Gastrocnemius medialis (tissue), 4 donors: ENCODE data around the gene MCF2L2. TPM values are rescaled to one million over a fixed set of nuclear protein-coding genes. Genes with fewer than 3 reads are reported as not detected.

Experiments used
- ATAC-seq, 2 donors: fragments of 150-250 bp; one replicate each; pipeline ENCODE4 v1.9.1; 2016
- DNase-seq, 2 donors: peaks; one replicate each; pipeline ENCODE4 v3.0.0-alpha.2; 2019
- H3K27ac ChIP-seq, 4 donors: fragments of 200-600 bp; sonication (generic); 1 replicate in 1 of 4; 2 replicates in 3 of 4; pipeline ENCODE4 v1.5.1; 2016 to 2018; ENCODE audit warnings: mild to moderate bottlenecking in 2 of 4, moderate library complexity in 1 of 4
- H3K27me3 ChIP-seq, 3 donors: fragments of 200-600 bp; sonication (generic) in 2 of 3; 1 replicate in 1 of 3; 2 replicates in 2 of 3; pipeline versions ENCODE4 v1.5.1 to v1.6.0; 2016 to 2019; ENCODE audit warnings: mild to moderate bottlenecking in 1 of 3, moderate library complexity in 1 of 3
- H3K36me3 ChIP-seq, 2 donors: fragments of 200-600 bp; sonication (generic) in 1 of 2; one replicate each; pipeline ENCODE4 v1.5.1; 2017 to 2018
- H3K4me1 ChIP-seq, 2 donors: fragments of 200-600 bp; sonication (generic) in 1 of 2; one replicate each; pipeline ENCODE4 v1.5.1; 2016 to 2017; ENCODE audit warnings: mild to moderate bottlenecking in 2 of 2
- H3K4me3 ChIP-seq, 4 donors: fragments of 200-600 bp; sonication (generic) in 3 of 4; 1 replicate in 1 of 4; 2 replicates in 3 of 4; pipeline ENCODE4 v1.5.1; 2016 to 2019; ENCODE audit warnings: mild to moderate bottlenecking in 2 of 4
- H3K9me3 ChIP-seq, 3 donors: fragments of 200-600 bp; sonication (generic) in 2 of 3; 1 replicate in 1 of 3; 2 replicates in 2 of 3; pipeline ENCODE4 v1.5.1; 2016 to 2019
- POLR2A ChIP-seq, 2 donors: fragments of 450-650 bp; IDR thresholded peaks; one replicate each; pipeline ENCODE4 v1.6.1; 2017; ENCODE audit warnings: antibody characterized with exemption in 2 of 2, mild to moderate bottlenecking in 2 of 2, moderate library complexity in 2 of 2
- in situ Hi-C, 4 donors: fragments of 200-750 bp; cut with MboI; loops; one replicate each; pipeline versions ENCODE4 v1.15.0 to v1.8.0; 2017; ENCODE audit warnings: low sequenced_read_pairs in 4 of 4
- intact Hi-C: fragments of 100-400 bp; cut with DNase I; formaldehyde crosslinking; loops from one replicate; pipeline ENCODE4 v1.15.1; 2023; ENCODE audit warnings: low total_unique reads
- total RNA-seq, 4 donors: library from RNA; depleted of rRNA; stranded (reverse); fragments of >200 nt; gene quantifications; one replicate each; pipeline versions ENCODE4 v1.1.0 to v1.2.3, GENCODE V29; 2016
- TF ChIP-seq, protein P1 (sequence below), 5 experiments: fragments of 450-650 bp in 3 of 5; fragments of 200-600 bp in 2 of 5; sonication (generic) in 2 of 5; IDR thresholded peaks in 4 of 5; conservative IDR thresholded peaks in 1 of 5; 1 replicate in 4 of 5; 2 replicates in 1 of 5; pipeline ENCODE4 v1.5.1; 2016 to 2019; ENCODE audit warnings: antibody characterized with exemption in 5 of 5, mild to moderate bottlenecking in 3 of 5, moderate library complexity in 3 of 5

The MCF2L2 gene
- total RNA-seq, 4 donors from 2014 or later, result 0.27 to 0.61 (median 0.46) TPM

DNA sequence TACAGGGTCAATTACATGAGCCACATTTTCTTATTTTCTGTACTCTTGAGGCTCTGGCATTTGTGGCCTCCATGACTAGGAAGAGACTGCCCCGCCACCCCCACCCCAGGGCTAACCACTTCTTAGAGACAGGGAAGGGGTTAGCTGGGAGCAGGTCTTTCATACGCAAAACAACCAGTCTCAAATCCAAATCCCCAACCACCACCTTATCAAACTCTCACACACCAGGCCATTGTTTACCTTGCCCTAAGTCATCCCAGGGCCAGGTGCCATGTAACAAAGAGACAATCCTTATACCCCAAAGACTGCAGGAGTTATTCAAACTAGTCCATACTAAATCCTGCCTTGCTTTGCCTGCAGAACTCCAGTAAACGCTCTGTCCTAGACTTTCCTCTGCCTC lies 97.5 kb downstream of the MCF2L2 start:
- no peaks in the 10 kb centered on the region for H3K27me3 ChIP-seq
- H3K4me1 ChIP-seq, result no peaks in the 10 kb centered on the region
- intact Hi-C loops, result no loop called here
- TF ChIP-seq, protein P1, sequence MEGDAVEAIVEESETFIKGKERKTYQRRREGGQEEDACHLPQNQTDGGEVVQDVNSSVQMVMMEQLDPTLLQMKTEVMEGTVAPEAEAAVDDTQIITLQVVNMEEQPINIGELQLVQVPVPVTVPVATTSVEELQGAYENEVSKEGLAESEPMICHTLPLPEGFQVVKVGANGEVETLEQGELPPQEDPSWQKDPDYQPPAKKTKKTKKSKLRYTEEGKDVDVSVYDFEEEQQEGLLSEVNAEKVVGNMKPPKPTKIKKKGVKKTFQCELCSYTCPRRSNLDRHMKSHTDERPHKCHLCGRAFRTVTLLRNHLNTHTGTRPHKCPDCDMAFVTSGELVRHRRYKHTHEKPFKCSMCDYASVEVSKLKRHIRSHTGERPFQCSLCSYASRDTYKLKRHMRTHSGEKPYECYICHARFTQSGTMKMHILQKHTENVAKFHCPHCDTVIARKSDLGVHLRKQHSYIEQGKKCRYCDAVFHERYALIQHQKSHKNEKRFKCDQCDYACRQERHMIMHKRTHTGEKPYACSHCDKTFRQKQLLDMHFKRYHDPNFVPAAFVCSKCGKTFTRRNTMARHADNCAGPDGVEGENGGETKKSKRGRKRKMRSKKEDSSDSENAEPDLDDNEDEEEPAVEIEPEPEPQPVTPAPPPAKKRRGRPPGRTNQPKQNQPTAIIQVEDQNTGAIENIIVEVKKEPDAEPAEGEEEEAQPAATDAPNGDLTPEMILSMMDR (IDR thresholded peaks at IDR 0.05 in 4 of 5, conservative IDR thresholded peaks at IDR 0.05 in 1 of 5), result no peak
- TF ChIP-seq POLR2A (IDR thresholded peaks at IDR 0.05), result no peak
- DNase-seq (no peak), ATAC-seq (no peak)
- no peaks in the 10 kb centered on the region for H3K36me3 ChIP-seq
- H3K9me3 ChIP-seq, result no peaks in the 10 kb centered on the region
- no peak overlapping the region for H3K4me3 ChIP-seq
- H3K27ac ChIP-seq, result no peak overlapping the region
- in situ Hi-C loops, result no loop called here

DNA sequence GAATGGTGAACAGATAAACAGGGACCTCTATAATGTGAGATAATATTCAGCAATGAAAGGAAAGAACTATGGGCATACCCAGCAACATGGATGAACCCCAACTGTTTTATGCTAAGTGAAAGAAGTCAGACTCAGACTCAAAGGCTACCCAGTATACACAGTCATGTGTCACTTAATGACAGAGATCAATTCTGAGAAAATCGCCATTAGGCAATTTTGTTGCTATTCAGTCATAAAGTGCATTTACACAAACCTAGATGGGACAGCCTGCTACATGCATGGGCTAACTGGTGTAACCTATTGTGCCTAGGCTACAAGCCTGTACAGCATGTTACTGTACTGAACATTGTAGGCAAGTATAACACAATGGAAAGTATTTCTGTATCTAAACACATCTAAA lies 98.9 kb downstream of the MCF2L2 start:
- no peak overlapping the region for H3K4me3 ChIP-seq
- in situ Hi-C loops (no loop called here), intact Hi-C loops (no loop called here)
- H3K27ac ChIP-seq, result no peak overlapping the region
- H3K9me3 ChIP-seq, result no peaks in the 10 kb centered on the region
- H3K27me3 ChIP-seq, result no peaks in the 10 kb centered on the region
- ATAC-seq, result no peak
- TF ChIP-seq, protein P1 (IDR thresholded peaks at IDR 0.05 in 4 of 5, conservative IDR thresholded peaks at IDR 0.05 in 1 of 5), result no peak
- TF ChIP-seq POLR2A (IDR thresholded peaks at IDR 0.05), result no peak
- DNase-seq, result no peak
- no peaks in the 10 kb centered on the region for H3K36me3 ChIP-seq
- no peaks in the 10 kb centered on the region for H3K4me1 ChIP-seq

- DNase-seq, result no peak
- intact Hi-C loops, result no loop called here
- TF ChIP-seq, protein P1 (IDR thresholded peaks at IDR 0.05 in 4 of 5, conservative IDR thresholded peaks at IDR 0.05 in 1 of 5), result no peak
- no peak for TF ChIP-seq POLR2A (IDR thresholded peaks at IDR 0.05)
Measured at GRCh38 chr3:183328823-183329222, 99.6 kb downstream of the MCF2L2 start.

DNA sequence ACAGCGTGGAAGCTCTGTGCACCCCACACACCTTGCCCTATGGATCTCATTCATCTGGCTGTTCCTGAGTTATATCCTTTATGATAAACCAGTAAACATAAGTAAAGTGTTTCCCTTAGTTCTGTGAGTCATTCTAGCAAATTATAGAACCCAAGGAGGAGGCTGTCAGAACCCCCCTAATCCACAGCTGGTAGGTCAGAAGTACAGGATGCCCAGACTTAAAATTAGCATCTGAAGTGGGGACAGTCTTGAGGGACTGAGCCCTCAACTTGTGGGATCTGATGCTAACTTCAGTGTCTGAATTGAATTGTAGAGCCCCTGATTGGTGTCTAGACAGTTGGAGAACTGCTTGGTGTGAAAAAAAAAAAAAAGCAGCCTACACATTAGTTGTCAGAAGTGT lies 100.3 kb downstream of the MCF2L2 start:
- Histone ChIP-seq H3K27ac (no peak overlapping the region), H3K27me3 (no peaks in the 10 kb centered on the region), H3K36me3 (no peaks in the 10 kb centered on the region), H3K4me1 (no peaks in the 10 kb centered on the region), H3K4me3 (no peak overlapping the region), H3K9me3 (no peaks in the 10 kb centered on the region)
- in situ Hi-C loops (no loop called here), intact Hi-C loops (no loop called here)
- DNase-seq (no peak), ATAC-seq (no peak)
- TF ChIP-seq POLR2A (IDR thresholded peaks at IDR 0.05), result no peak
- TF ChIP-seq, protein P1 (IDR thresholded peaks at IDR 0.05 in 4 of 5, conservative IDR thresholded peaks at IDR 0.05 in 1 of 5), result no peak

More at GRCh38 chr3:183328823-183329222, 99.6 kb downstream of the MCF2L2 start:
- in situ Hi-C loops, result no loop called here
- H3K9me3 ChIP-seq, result no peaks in the 10 kb centered on the region
- no peak overlapping the region for H3K4me3 ChIP-seq
- ATAC-seq, result no peak
- H3K27me3 ChIP-seq, result no peaks in the 10 kb centered on the region
- H3K36me3 ChIP-seq, result no peaks in the 10 kb centered on the region
- no peaks in the 10 kb centered on the region for H3K4me1 ChIP-seq
- H3K27ac ChIP-seq, result no peak overlapping the region

- ATAC-seq, result no peak
- no peaks in the 10 kb centered on the region for H3K36me3 ChIP-seq
- intact Hi-C loops, result no loop called here
Measured at GRCh38 chr3:183327343-183327742, 101.1 kb downstream of the MCF2L2 start.

More at GRCh38 chr3:183327343-183327742, 101.1 kb downstream of the MCF2L2 start:
- DNase-seq, result no peak
- in situ Hi-C loops, result no loop called here
- no peaks in the 10 kb centered on the region for H3K27me3 ChIP-seq
- no peaks in the 10 kb centered on the region for H3K9me3 ChIP-seq
- H3K4me1 ChIP-seq, result no peaks in the 10 kb centered on the region
- H3K4me3 ChIP-seq, result no peak overlapping the region
- H3K27ac ChIP-seq, result no peak overlapping the region
- TF ChIP-seq POLR2A (IDR thresholded peaks at IDR 0.05), result no peak
- TF ChIP-seq, protein P1 (IDR thresholded peaks at IDR 0.05 in 4 of 5, conservative IDR thresholded peaks at IDR 0.05 in 1 of 5), result peak in 1 of 5 experiments; percentile 35
